HepG2 (cell line): ENCODE data around the gene ATP8B4. TPM values are rescaled to one million over a fixed set of nuclear protein-coding genes. Genes with fewer than 3 reads are reported as not detected.

Experiments
- ATAC-seq: fragments of 200-7000 bp; cut with Tn5 transposase; 3 replicates; pipeline ENCODE4 v1.9.1; 2020; ENCODE audit warnings: mild to moderate bottlenecking, moderate library complexity
- BruUV-seq: library from RNA; stranded (reverse); fragments of 400-500 nt; replicated peaks from 2 replicates; lab custom pipeline; 2021; lab: Mats Ljungman, UMichigan
- CTCF ChIA-PET: fragments of 300-600 bp; formaldehyde crosslinking; extraction: SDS; loops from one replicate; lab custom pipeline; 2021; ENCODE audit warnings: low total read pairs, inconsistent platforms, low intra/inter-chr PET ratio; lab: Yijun Ruan, JAX
- POLR2A ChIA-PET: fragments of 350-600 bp; sonication (Branson Sonifier 250); formaldehyde crosslinking; loops from one replicate; lab custom pipeline; 2020; ENCODE audit warnings: antibody characterized with exemption, inconsistent platforms; lab: Yijun Ruan, JAX
- DNase-seq: peaks from one replicate; pipeline ENCODE4 v3.0.0-alpha.2; 2015; ENCODE audit warnings: low spot score
- FAIRE-seq: peaks from 3 replicates; lab custom pipeline; 2011; peaks lifted over from hg19 to GRCh38; lab: Jason Lieb, UNC
- H2AFZ ChIP-seq: one replicate; pipeline ENCODE4 v1.6.1; 2011; ENCODE audit warnings: low read length, inconsistent platforms
- H3K27ac ChIP-seq: fragments of 300-600 bp; 3 replicates; pipeline ENCODE4 v1.8.0; 2011; ENCODE audit warnings: mixed run types, mild to moderate bottlenecking, mixed read lengths, low read length, inconsistent platforms; ENCODE audit not compliant: insufficient read depth; ENCODE audit errors: extremely low read length
- H3K27me3 ChIP-seq, 2 experiments: fragments of 200-600 bp in 1 of 2; 2 replicates in 1 of 2; 3 replicates in 1 of 2; pipeline versions ENCODE4 v1.6.0 to v1.8.0; 2011; ENCODE audit warnings: low read length in 2 of 2, mild to moderate bottlenecking in 2 of 2, moderate library complexity in 2 of 2, inconsistent platforms in 1 of 2; ENCODE audit not compliant: insufficient read depth in 2 of 2, control insufficient read depth in 1 of 2
- H3K36me3 ChIP-seq, 2 experiments: fragments of 200-600 bp in 1 of 2; replicated peaks in 1 of 2; 2 replicates in 1 of 2; 3 replicates in 1 of 2; pipeline versions ENCODE4 v1.5.1 to v1.8.0; 2011; ENCODE audit warnings: low read length in 2 of 2, inconsistent platforms in 1 of 2; ENCODE audit not compliant: insufficient read depth in 2 of 2, control insufficient read depth in 1 of 2
- H3K4me1 ChIP-seq: 2 replicates; pipeline ENCODE4 v1.5.1; 2012; ENCODE audit warnings: low read length, inconsistent platforms; ENCODE audit not compliant: insufficient read depth
- H3K4me2 ChIP-seq: 2 replicates; pipeline ENCODE4 v1.6.0; 2011; ENCODE audit warnings: low read depth, low read length, inconsistent platforms
- H3K4me3 ChIP-seq, 3 experiments: fragments of 200-600 bp in 1 of 3; sonication (generic), shearing (Covaris generic) in 1 of 3; replicated peaks in 1 of 3; 2 replicates each; pipeline ENCODE4 v1.5.1; 2011 to 2016; ENCODE audit warnings: low read length in 3 of 3, inconsistent platforms in 2 of 3, low read depth in 2 of 3, mild to moderate bottlenecking in 2 of 3, control low read depth in 1 of 3, mixed read lengths in 1 of 3; ENCODE audit not compliant: insufficient read depth in 1 of 3
- H3K79me2 ChIP-seq: one replicate; pipeline ENCODE4 v1.6.1; 2011; ENCODE audit warnings: low read length, inconsistent platforms; ENCODE audit not compliant: insufficient read depth
- H3K9ac ChIP-seq: 2 replicates; pipeline ENCODE4 v1.6.0; 2011; ENCODE audit warnings: mild to moderate bottlenecking, low read depth, low read length, inconsistent platforms; ENCODE audit not compliant: insufficient read depth
- H3K9me3 ChIP-seq: 2 replicates; pipeline ENCODE4 v1.5.1; 2012; ENCODE audit warnings: mild to moderate bottlenecking, low read length
- H4K20me1 ChIP-seq: 2 replicates; pipeline ENCODE4 v1.6.0; 2011; ENCODE audit warnings: inconsistent platforms, mild to moderate bottlenecking, low read length, moderate library complexity; ENCODE audit not compliant: insufficient read depth
- BORCS8-MEF2B ChIP-seq: sonication (generic); formaldehyde crosslinking; IDR thresholded peaks from 2 replicates; pipeline ENCODE4 v1.8.0; 2022; ENCODE audit warnings: mild to moderate bottlenecking, missing genetic modification reagents
- CENPT ChIP-seq: sonication (generic); formaldehyde crosslinking; IDR thresholded peaks from 2 replicates; pipeline ENCODE4 v1.8.0; 2022; ENCODE audit warnings: low read depth, mild to moderate bottlenecking, moderate library complexity, missing genetic modification reagents
- FIP1L1 ChIP-seq: fragments of 200-400 bp; formaldehyde crosslinking; IDR thresholded peaks from 2 replicates; pipeline ENCODE4 v1.6.1; 2018; ENCODE audit warnings: low read depth, mild to moderate bottlenecking, low read length, moderate library complexity, borderline replicate concordance; ENCODE audit not compliant: insufficient read depth
- GATA4 ChIP-seq: sonication (generic); IDR thresholded peaks from 2 replicates; pipeline ENCODE4 v1.6.1; 2016; ENCODE audit warnings: antibody characterized with exemption, low read depth, borderline replicate concordance
- HMGXB3 ChIP-seq: sonication (generic); formaldehyde crosslinking; IDR thresholded peaks from 2 replicates; pipeline ENCODE4 v1.4.0; 2020; ENCODE audit warnings: missing genetic modification reagents, borderline replicate concordance
- JDP2 ChIP-seq: sonication (generic); formaldehyde crosslinking; IDR thresholded peaks from 2 replicates; pipeline ENCODE4 v1.8.1; 2022; ENCODE audit warnings: missing genetic modification reagents, borderline replicate concordance
- MTF1 ChIP-seq: sonication (generic); formaldehyde crosslinking; IDR thresholded peaks from 2 replicates; pipeline ENCODE4 v1.5.0; 2020; ENCODE audit warnings: missing genetic modification reagents
- NBN ChIP-seq: fragments of 450-650 bp; conservative IDR thresholded peaks from 2 replicates; pipeline ENCODE4 v1.6.1; 2017
- PHF20 ChIP-seq: sonication (generic); formaldehyde crosslinking; IDR thresholded peaks from 2 replicates; pipeline ENCODE4 v1.5.0; 2020; ENCODE audit warnings: mild to moderate bottlenecking, missing genetic modification reagents
- RBM39 ChIP-seq: fragments of 200-400 bp; formaldehyde crosslinking; IDR thresholded peaks from one replicate; pipeline ENCODE4 v1.6.1; 2018; ENCODE audit warnings: antibody characterized with exemption, mild to moderate bottlenecking, low read depth, low read length; ENCODE audit not compliant: poor library complexity, severe bottlenecking
- SATB2 ChIP-seq: sonication (generic); formaldehyde crosslinking; IDR thresholded peaks from 2 replicates; pipeline ENCODE4 v1.5.0; 2020; ENCODE audit warnings: missing genetic modification reagents
- TBP ChIP-seq: sonication (generic); formaldehyde crosslinking; IDR thresholded peaks from 2 replicates; pipeline ENCODE4 v1.5.0; 2020; ENCODE audit warnings: missing genetic modification reagents
- ZBTB3 ChIP-seq: sonication (generic); formaldehyde crosslinking; IDR thresholded peaks from 2 replicates; pipeline ENCODE4 v1.4.0; 2020; ENCODE audit warnings: low read depth, mild to moderate bottlenecking, moderate library complexity, missing genetic modification reagents, borderline replicate concordance
- ZBTB38 ChIP-seq: sonication (generic); formaldehyde crosslinking; IDR thresholded peaks from 2 replicates; pipeline ENCODE4 v1.5.1; 2020; ENCODE audit warnings: mild to moderate bottlenecking, missing genetic modification reagents
- ZNF605 ChIP-seq: sonication (generic); formaldehyde crosslinking; IDR thresholded peaks from 2 replicates; pipeline ENCODE4 v1.8.0; 2022; ENCODE audit warnings: mild to moderate bottlenecking, missing genetic modification reagents
- ZNF781 ChIP-seq: sonication (generic); formaldehyde crosslinking; IDR thresholded peaks from 2 replicates; pipeline ENCODE4 v1.5.1; 2020; ENCODE audit warnings: borderline replicate concordance, mild to moderate bottlenecking, missing genetic modification reagents; ENCODE audit errors: not compliant biosample characterization
- ZNF788 ChIP-seq: sonication (generic); formaldehyde crosslinking; IDR thresholded peaks from 2 replicates; pipeline ENCODE4 v1.5.0; 2020; ENCODE audit warnings: mild to moderate bottlenecking, missing genetic modification reagents, borderline replicate concordance
- ZXDC ChIP-seq: sonication (generic); formaldehyde crosslinking; IDR thresholded peaks from 2 replicates; pipeline ENCODE4 v1.5.0; 2020; ENCODE audit warnings: mild to moderate bottlenecking, missing genetic modification reagents
- WGBS: methylation state at CpG from one replicate; pipeline ENCODE4 v1.1.6; 2017; ENCODE audit warnings: low lambda C conversion rate; 5-methylcytosine and 5-hydroxymethylcytosine counted together
- in situ Hi-C: cut with HindIII; loops from 2 replicates; pipeline ENCODE4 v1.10.0; 2017; ENCODE audit warnings: low pct_unique_long_range_greater_than_20kb; ENCODE audit not compliant: extremely low pct_ligation_motif_present
- intact Hi-C: fragments of 100-400 bp; cut with micrococcal nuclease; formaldehyde crosslinking; loops from one replicate; pipeline ENCODE4 v1.10.0; 2022; ENCODE audit not compliant: unreplicated experiment
- polyA plus RNA-seq, 8 experiments: library from polyadenylated mRNA; depleted of rRNA in 3 of 8; stranded (reverse) in 7 of 8; unstranded in 1 of 8; fragments of >200 nt; fragmentation: Illumina TruSeq in 4 of 8; extraction: Trizol in 4 of 8; gene quantifications; 2 replicates each; pipeline versions ENCODE4 v1.2.1 to v1.2.3, GENCODE V29; 2011 to 2016; ENCODE audit warnings: low read depth in 4 of 8, missing spikeins in 1 of 8, mixed read lengths in 1 of 8; ENCODE audit not compliant: insufficient read depth in 1 of 8
- total RNA-seq, 5 experiments: library from RNA; depleted of rRNA; stranded (reverse); fragments of >200 nt; fragmentation: Illumina TruSeq; extraction: Trizol; gene quantifications; 2 replicates each; pipeline ENCODE4 v1.2.3, GENCODE V29; 2016; ENCODE audit warnings: low read depth in 1 of 5

ATP8B4 gene
- total and polyA plus RNA-seq, 2 of the 13 experiments (the other 11 are each of a cell fraction or from before 2014, with no cell fraction given), result 0.24 to 0.69 TPM

GRCh38 chr15:50059883-50060282 is 59.1 kb downstream of the ATP8B4 start (continued):
- TF ChIP-seq ZBTB38 (CRISPR knock-in tag), result no peak
- TF ChIP-seq ZNF788, result no peak
- no peak for TF ChIP-seq BORCS8-MEF2B (CRISPR knock-in tag)
- TF ChIP-seq, all 625 proteins: peak for 0

GRCh38 chr15:50059203-50059772 is 59.7 kb downstream of the ATP8B4 start:
- ChIA-PET CTCF (no interaction called here), POLR2A (no interaction called here)
- 39% methylated on average over 5 of the region's 5 CpGs for WGBS
- Histone ChIP-seq H3K4me3 (no peak overlapping the region), H3K79me2 (no peaks in the 10 kb centered on the region), H2AFZ (no peak overlapping the region), H3K4me1 (no peaks in the 10 kb centered on the region), H3K36me3 (no peaks in the 10 kb centered on the region), H3K4me2 (no peak overlapping the region), H3K27me3 (no peaks in the 10 kb centered on the region), H3K9ac (no peak overlapping the region), H4K20me1 (no peaks in the 10 kb centered on the region), H3K27ac (no peak overlapping the region), H3K9me3 (no peaks in the 10 kb centered on the region)
- ATAC-seq (no peak), DNase-seq (no peak), FAIRE-seq (no peak)
- in situ Hi-C loops (no loop called here), intact Hi-C loops (no loop called here)
- BruUV-seq, result no TSS peak
- TF ChIP-seq MTF1 (CRISPR knock-in tag), result no peak
- no peak for TF ChIP-seq SATB2 (CRISPR knock-in tag)
- TF ChIP-seq ZNF781 (CRISPR knock-in tag), result no peak
- no peak for TF ChIP-seq GATA4
- TF ChIP-seq TBP, result no peak
- TF ChIP-seq PHF20, result no peak
- TF ChIP-seq ZBTB3, result no peak
- TF ChIP-seq NBN, result no peak
- no peak for TF ChIP-seq CENPT (CRISPR knock-in tag)
- no peak for TF ChIP-seq FIP1L1
- TF ChIP-seq ZXDC (CRISPR knock-in tag), result no peak
- TF ChIP-seq JDP2 (CRISPR knock-in tag), result no peak
- no peak for TF ChIP-seq HMGXB3
- TF ChIP-seq ZNF605 (CRISPR knock-in tag), result no peak
- no peak for TF ChIP-seq RBM39
